Tibial artery (tissue), 4 donors: ENCODE measurements around the gene RALGPS1.
A peak's percentile ranks its signal among the peaks of the same experiment; 100 is the strongest.

ENCODE experiments used
- DNase-seq, 2 donors: peaks; one replicate each; pipeline ENCODE4 v3.0.0-alpha.2; 2019
- H3K27ac ChIP-seq, 2 donors: fragments of 200-600 bp; sonication (generic) in 1 of 2; 1 replicate in 1 of 2; 2 replicates in 1 of 2; pipeline ENCODE4 v1.5.1; 2018 to 2019; ENCODE audit warnings: mild to moderate bottlenecking in 1 of 2
- H3K27me3 ChIP-seq, 2 donors: fragments of 200-600 bp; sonication (generic) in 1 of 2; one replicate each; pipeline versions ENCODE4 v1.5.1 to v1.6.0; 2016 to 2019
- H3K36me3 ChIP-seq, 3 donors: fragments of 200-600 bp; sonication (generic) in 2 of 3; one replicate each; pipeline ENCODE4 v1.5.1; 2016 to 2019; ENCODE audit warnings: mild to moderate bottlenecking in 2 of 3
- H3K4me1 ChIP-seq, 4 donors: fragments of 200-600 bp; sonication (generic) in 2 of 4; 1 replicate in 3 of 4; 2 replicates in 1 of 4; pipeline ENCODE4 v1.5.1; 2016 to 2019
- H3K4me3 ChIP-seq, 2 donors: fragments of 200-600 bp; sonication (generic) in 1 of 2; 1 replicate in 1 of 2; 2 replicates in 1 of 2; pipeline ENCODE4 v1.5.1; 2018 to 2019; ENCODE audit warnings: mild to moderate bottlenecking in 2 of 2
- H3K9me3 ChIP-seq, 3 donors: fragments of 200-600 bp; sonication (generic) in 1 of 3; one replicate each; pipeline ENCODE4 v1.5.1; 2016 to 2019
- CTCF ChIP-seq, 2 experiments: fragments of 200-600 bp in 1 of 2; fragments of 450-650 bp in 1 of 2; IDR thresholded peaks; one replicate each; pipeline ENCODE4 v1.5.1; 2017 to 2019; ENCODE audit warnings: antibody characterized with exemption in 2 of 2, mild to moderate bottlenecking in 1 of 2, moderate library complexity in 1 of 2
- intact Hi-C: fragments of 100-400 bp; cut with DNase I; formaldehyde crosslinking; loops from one replicate; pipeline ENCODE4 v1.15.0; 2023; ENCODE audit warnings: low total_unique reads

RALGPS1 gene

GRCh38 chr9:126956917-126957686 is 42.5 kb downstream of the RALGPS1 start:
- Histone ChIP-seq H3K4me3 (no peak overlapping the region), H3K4me1 (peaks cover 0 to 26% (median 13%) of the 10 kb centered on the region in 4 donors), H3K27ac (peak overlapping the region; percentile 16 to 56), H3K9me3 (no peaks in the 10 kb centered on the region), H3K27me3 (no peaks in the 10 kb centered on the region), H3K36me3 (no peaks in the 10 kb centered on the region)
- no peak for DNase-seq
- TF ChIP-seq CTCF (IDR thresholded peaks at IDR 0.05): no peak
- intact Hi-C loops: no loop called here

GRCh38 chr9:126957687-126958053 is 43.1 kb downstream of the RALGPS1 start:
- Histone ChIP-seq H3K27ac (peak overlapping the region; percentile 16 to 56), H3K36me3 (no peaks in the 10 kb centered on the region), H3K4me3 (no peak overlapping the region), H3K4me1 (peaks cover 0 to 29% (median 11%) of the 10 kb centered on the region in 4 donors), H3K27me3 (no peaks in the 10 kb centered on the region), H3K9me3 (no peaks in the 10 kb centered on the region)
- no peak for DNase-seq
- no peak for TF ChIP-seq CTCF (IDR thresholded peaks at IDR 0.05)
- intact Hi-C loops: no loop called here

- Histone ChIP-seq H3K9me3 (no peaks in the 10 kb centered on the region), H3K4me3 (no peak overlapping the region), H3K27ac (no peak overlapping the region), H3K4me1 (peaks cover 0 to 28% (median 8%) of the 10 kb centered on the region in 4 donors), H3K27me3 (no peaks in the 10 kb centered on the region), H3K36me3 (no peaks in the 10 kb centered on the region)
- no peak for TF ChIP-seq CTCF (IDR thresholded peaks at IDR 0.05)
- intact Hi-C loops: no loop called here
- no peak for DNase-seq
Observed at GRCh38 chr9:126959336-126959735, 44.8 kb downstream of the RALGPS1 start.

GRCh38 chr9:126959917-126960316 is 45.3 kb downstream of the RALGPS1 start:
- no peak for DNase-seq
- intact Hi-C loops: loop anchor here (5.0 kb wide), 1 partner anchor 247 kb away; no protein-coding TSS in a partner anchor
- Histone ChIP-seq H3K27ac (no peak overlapping the region), H3K36me3 (no peaks in the 10 kb centered on the region), H3K4me3 (no peak overlapping the region), H3K27me3 (no peaks in the 10 kb centered on the region), H3K9me3 (no peaks in the 10 kb centered on the region), H3K4me1 (peaks cover 0 to 28% (median 8%) of the 10 kb centered on the region in 4 donors)
- no peak for TF ChIP-seq CTCF (IDR thresholded peaks at IDR 0.05)

- Histone ChIP-seq H3K4me3 (no peak overlapping the region), H3K27ac (peak overlapping the region in 1 of 2 donors; percentile 12), H3K27me3 (no peaks in the 10 kb centered on the region), H3K36me3 (no peaks in the 10 kb centered on the region), H3K9me3 (no peaks in the 10 kb centered on the region), H3K4me1 (peaks cover 0 to 23% (median 5%) of the 10 kb centered on the region in 4 donors)
- no peak for DNase-seq
- intact Hi-C loops: loop anchor here (5.0 kb wide), 1 partner anchor 245 kb away; no protein-coding TSS in a partner anchor
- TF ChIP-seq CTCF (IDR thresholded peaks at IDR 0.05): no peak
Observed at GRCh38 chr9:126962336-126962735, 47.8 kb downstream of the RALGPS1 start.
